ENCODE results near the gene TTYH2. TPM values are rescaled to one million over a fixed set of nuclear protein-coding genes. Genes with fewer than 3 reads are reported as not detected.
A peak's percentile ranks its signal among the peaks of the same experiment; 100 is the strongest.

The TTYH2 gene
- total and polyA plus RNA-seq, 2 of the 4 experiments (the other 2 are of a cell fraction): 2.3 to 6.8 TPM

DNA sequence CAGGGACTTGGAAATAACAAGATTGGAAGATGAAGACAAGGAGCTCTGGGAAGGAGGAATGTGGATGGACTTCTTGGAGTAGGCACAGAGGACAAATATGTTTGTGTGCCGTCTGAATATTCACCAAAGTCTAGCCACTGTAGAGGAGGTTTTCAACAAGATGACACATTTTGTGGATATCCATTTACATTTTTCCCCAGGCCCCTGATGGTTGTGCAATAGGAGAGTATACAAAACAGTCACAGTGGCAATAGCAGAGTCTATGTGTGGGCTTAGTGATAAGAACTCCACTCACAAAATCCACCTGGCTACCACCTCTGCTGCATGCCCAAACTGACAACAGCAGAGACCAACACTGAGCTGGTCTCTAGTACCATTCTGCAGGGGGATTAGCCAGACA is 42.4 kb upstream of the TTYH2 start:
- DNase-seq (no peak), ATAC-seq (ENCODE audit: low read depth) (no peak)
- H3K9me1 ChIP-seq (ENCODE audit: insufficient read depth, low read length): no peaks in the 10 kb centered on the region
- H3K27me3 ChIP-seq (ENCODE audit: control insufficient read depth, insufficient read depth, low read length): no peaks in the 10 kb centered on the region; the same call in 1 of the 2 replicates
- H3K4me1 ChIP-seq (ENCODE audit: control insufficient read depth, insufficient read depth, low read length): no peaks in the 10 kb centered on the region
- H4K8ac ChIP-seq (ENCODE audit: low read depth in 2 of 2, low read length in 2 of 2): no peak overlapping the region
- no peak overlapping the region for H2AK9ac ChIP-seq (replicated peaks; ENCODE audit: low read depth, low read length, poor library complexity)
- H2BK120ac ChIP-seq (ENCODE audit: low read depth, low read length): no peak overlapping the region
- H3K14ac ChIP-seq (replicated peaks; ENCODE audit: low read depth, low read length): no peak overlapping the region
- H3K9ac ChIP-seq (ENCODE audit: low read depth, low read length): no peak overlapping the region
- no peak overlapping the region for H2BK15ac ChIP-seq (ENCODE audit: low read depth, low read length)
- no peak overlapping the region for H4K91ac ChIP-seq (ENCODE audit: insufficient read depth, low read depth, low read length)
- H3K18ac ChIP-seq (ENCODE audit: low read depth, low read length): no peak overlapping the region
- H3K4me3 ChIP-seq (ENCODE audit: insufficient read depth, low read depth, low read length): no peak overlapping the region
- intact Hi-C loops (cut with micrococcal nuclease) (loop anchor here (10.0 kb wide), 1 partner anchor 1446 kb away; no protein-coding TSS in a partner anchor), in situ Hi-C loops (cut with MboI; ENCODE audit: low sequenced_read_pairs) (loop anchor here (10.0 kb wide), 1 partner anchor 736 kb away; no protein-coding TSS in a partner anchor), dilution Hi-C loops (cut with HindIII; ENCODE audit: low sequenced_read_pairs, unreplicated experiment) (no loop called here)
- H2BK5ac ChIP-seq (ENCODE audit: low read depth, low read length, poor library complexity, severe bottlenecking): no peak overlapping the region
- CTCF ChIA-PET: no interaction called here
- H4K20me1 ChIP-seq (ENCODE audit: insufficient read depth, low read length): no peaks in the 10 kb centered on the region
- no CpG with 5 or more reads among the region's 1 CpG for WGBS, 2 experiments (ENCODE audit: extremely low coverage in 2 of 2, insufficient read length in 1 of 2)
- no peak overlapping the region for H2AFZ ChIP-seq (replicated peaks; ENCODE audit: low read length, poor library complexity)
- no peak overlapping the region for H3K4me2 ChIP-seq (ENCODE audit: low read depth, low read length)
- no peak overlapping the region for H4K5ac ChIP-seq (ENCODE audit: low read depth, low read length)
- H3K56ac ChIP-seq (ENCODE audit: extremely low read depth, insufficient read depth, low read length): no peak overlapping the region
- no peaks in the 10 kb centered on the region for H3K36me3 ChIP-seq (ENCODE audit: control insufficient read depth, insufficient read depth, low read length)
- no peak overlapping the region for H2AK5ac ChIP-seq (ENCODE audit: low read depth, low read length)
- H3K4ac ChIP-seq (ENCODE audit: low read depth, low read length): no peak overlapping the region
- POLR2A ChIA-PET (ENCODE audit: unreplicated experiment): no interaction called here
- no peaks in the 10 kb centered on the region for H3K79me1 ChIP-seq (ENCODE audit: low read depth in 1 of 2, low read length in 2 of 2)
- no peak overlapping the region for H2BK20ac ChIP-seq (ENCODE audit: low read depth, low read length)
- TF ChIP-seq MAFK (IDR thresholded peaks at IDR 0.05; ENCODE audit: low read depth, low read length) (no peak), SMC3 (IDR thresholded peaks at IDR 0.05; ENCODE audit: low read depth, low read length) (no peak), CEBPB (IDR thresholded peaks at IDR 0.05; ENCODE audit: low read depth, low read length) (peak; percentile 23; the same call in 1 of the 2 replicates), RCOR1 (IDR thresholded peaks at IDR 0.05; ENCODE audit: insufficient replicate concordance, low read length) (no peak)
- TF ChIP-seq, protein P1, sequence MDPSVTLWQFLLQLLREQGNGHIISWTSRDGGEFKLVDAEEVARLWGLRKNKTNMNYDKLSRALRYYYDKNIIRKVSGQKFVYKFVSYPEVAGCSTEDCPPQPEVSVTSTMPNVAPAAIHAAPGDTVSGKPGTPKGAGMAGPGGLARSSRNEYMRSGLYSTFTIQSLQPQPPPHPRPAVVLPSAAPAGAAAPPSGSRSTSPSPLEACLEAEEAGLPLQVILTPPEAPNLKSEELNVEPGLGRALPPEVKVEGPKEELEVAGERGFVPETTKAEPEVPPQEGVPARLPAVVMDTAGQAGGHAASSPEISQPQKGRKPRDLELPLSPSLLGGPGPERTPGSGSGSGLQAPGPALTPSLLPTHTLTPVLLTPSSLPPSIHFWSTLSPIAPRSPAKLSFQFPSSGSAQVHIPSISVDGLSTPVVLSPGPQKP (IDR thresholded peaks at IDR 0.05; ENCODE audit: borderline replicate concordance, low read depth, low read length): no peak
- H3K23ac ChIP-seq (ENCODE audit: low read depth, low read length): no peak overlapping the region
- no peak overlapping the region for H3K27ac ChIP-seq (ENCODE audit: insufficient read depth, low read length)
- no peaks in the 10 kb centered on the region for H3K9me3 ChIP-seq (ENCODE audit: control insufficient read depth, insufficient read depth, low read length)
- BruUV-seq (replicated peaks): no TSS peak
